HG02938 (cell line): ENCODE data around the gene TLN1.

Source experiments
- ATAC-seq: cut with Tn5 transposase; IDR thresholded peaks from one replicate; pipeline ENCODE4 v1.9.1; 2021; ENCODE audit warnings: mild to moderate bottlenecking, moderate library complexity; ENCODE audit not compliant: unreplicated experiment

The TLN1 gene

GRCh38 chr9:35686222-35687203 is 45.5 kb downstream of the TLN1 start:
- ATAC-seq = no peak

DNA sequence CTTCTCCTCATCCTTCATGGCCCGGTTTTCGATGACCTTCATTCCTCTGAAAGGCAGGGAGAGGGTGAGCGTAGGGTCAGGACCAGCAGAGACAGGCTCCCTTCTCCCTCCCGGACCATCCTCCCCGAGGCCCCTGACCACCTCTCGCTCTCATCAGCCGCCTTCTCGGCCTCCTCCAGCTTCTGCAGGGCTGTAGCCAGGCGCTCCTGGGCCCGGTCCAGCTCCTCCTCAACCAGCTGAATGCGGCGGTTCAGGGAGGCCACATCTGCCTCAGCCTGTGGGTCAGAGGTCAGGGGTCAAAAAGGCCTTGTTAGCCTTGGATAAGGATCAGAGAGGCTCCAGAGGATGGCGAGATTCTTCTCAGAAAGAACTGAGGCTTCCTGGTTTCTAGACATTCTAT is 46.5 kb downstream of the TLN1 start:
- ATAC-seq = no peak

DNA sequence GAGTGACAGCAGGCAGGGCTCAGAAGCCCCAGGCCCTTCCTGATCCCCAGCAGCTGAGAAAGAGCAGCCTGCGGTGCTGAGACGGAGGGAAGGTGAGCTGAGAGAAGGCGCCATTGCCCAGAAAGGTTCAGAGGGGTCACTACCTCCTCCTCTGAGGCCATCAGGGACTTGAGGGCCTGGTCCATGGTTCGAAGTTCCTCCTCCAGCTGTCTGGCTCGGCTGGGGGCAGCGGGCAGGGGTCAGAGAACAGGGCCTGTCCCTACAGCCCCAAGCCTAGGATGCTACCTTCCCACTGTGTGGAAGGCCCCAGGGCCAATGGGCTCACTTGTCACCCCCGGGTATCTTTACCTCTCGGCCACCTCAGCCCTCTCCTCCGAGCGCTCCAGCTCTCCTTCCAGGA is 47.1 kb downstream of the TLN1 start:
- no peak for ATAC-seq

- no peak for ATAC-seq
Observed at GRCh38 chr9:35683323-35683722, 48.7 kb downstream of the TLN1 start.

DNA sequence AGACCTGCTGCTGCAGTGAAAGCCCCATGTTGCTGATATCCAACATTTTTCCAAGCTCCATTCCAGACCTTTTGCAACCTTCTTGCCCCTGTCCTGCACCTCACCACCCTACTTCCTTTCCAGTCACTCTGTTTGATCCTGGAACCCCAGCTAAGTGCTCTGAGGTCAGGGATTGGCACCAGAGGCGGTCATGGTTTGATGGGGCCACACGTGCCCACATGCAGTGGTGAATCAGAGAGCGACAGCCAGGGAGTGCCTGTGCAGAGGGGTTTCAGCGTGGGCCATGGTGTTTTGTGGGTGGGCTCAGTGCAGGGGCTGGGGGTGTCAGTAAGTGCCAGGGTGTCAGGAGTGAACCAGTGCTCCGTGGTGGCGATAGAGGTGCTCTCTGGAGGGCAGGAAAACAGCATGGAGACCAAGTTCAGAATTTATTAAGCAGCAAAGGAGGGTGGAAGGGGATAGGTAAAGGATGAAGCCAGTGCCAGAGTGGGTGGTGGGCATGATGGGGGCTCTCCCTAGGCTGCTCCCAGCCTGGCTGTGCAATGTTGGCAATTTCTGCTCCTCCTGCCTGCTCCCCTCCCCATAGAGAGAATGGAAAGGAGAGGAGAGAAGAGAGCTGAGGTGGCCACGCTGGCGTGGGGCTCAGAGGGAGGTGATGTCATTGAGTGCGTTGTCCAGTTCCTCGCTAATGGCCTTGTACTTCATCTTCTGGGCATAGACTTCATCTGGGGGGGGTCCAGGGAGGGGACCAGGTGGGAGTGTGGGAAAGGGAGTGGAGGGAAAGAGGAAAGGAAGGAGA is 49.3 kb downstream of the TLN1 start:
- no peak for ATAC-seq

- ATAC-seq = no peak
Observed at GRCh38 chr9:35682051-35682450, 49.9 kb downstream of the TLN1 start.

GRCh38 chr9:35681341-35682002 is 50.5 kb downstream of the TLN1 start:
- ATAC-seq = no peak

GRCh38 chr9:35680331-35681105 is 51.5 kb downstream of the TLN1 start:
- no peak for ATAC-seq

GRCh38 chr9:35679766-35680330 is 52.1 kb downstream of the TLN1 start:
- no peak for ATAC-seq

GRCh38 chr9:35679091-35679490 is 52.9 kb downstream of the TLN1 start:
- ATAC-seq = no peak

GRCh38 chr9:35675732-35676392 is 56.1 kb downstream of the TLN1 start:
- ATAC-seq = no peak

DNA sequence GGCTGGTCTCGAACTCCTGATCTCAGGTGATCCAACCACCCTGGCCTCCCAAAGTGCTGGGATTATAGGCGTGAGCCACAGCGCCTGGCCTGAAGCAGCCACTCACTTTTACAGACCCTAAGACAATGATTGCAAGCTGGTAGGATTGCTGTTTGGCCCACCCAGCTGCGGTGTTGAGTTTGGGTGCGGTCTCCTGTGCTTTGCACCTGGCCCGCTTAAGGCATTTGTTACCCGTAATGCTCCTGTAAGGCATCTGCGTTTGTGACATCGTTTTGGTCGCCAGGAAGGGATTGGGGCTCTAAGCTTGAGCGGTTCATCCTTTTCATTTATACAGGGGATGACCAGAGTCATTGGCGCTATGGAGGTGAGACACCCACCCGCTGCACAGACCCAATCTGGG is 56.8 kb downstream of the TLN1 start:
- ATAC-seq = no peak

GRCh38 chr9:35674025-35674361 is 58.0 kb downstream of the TLN1 start:
- no peak for ATAC-seq

DNA sequence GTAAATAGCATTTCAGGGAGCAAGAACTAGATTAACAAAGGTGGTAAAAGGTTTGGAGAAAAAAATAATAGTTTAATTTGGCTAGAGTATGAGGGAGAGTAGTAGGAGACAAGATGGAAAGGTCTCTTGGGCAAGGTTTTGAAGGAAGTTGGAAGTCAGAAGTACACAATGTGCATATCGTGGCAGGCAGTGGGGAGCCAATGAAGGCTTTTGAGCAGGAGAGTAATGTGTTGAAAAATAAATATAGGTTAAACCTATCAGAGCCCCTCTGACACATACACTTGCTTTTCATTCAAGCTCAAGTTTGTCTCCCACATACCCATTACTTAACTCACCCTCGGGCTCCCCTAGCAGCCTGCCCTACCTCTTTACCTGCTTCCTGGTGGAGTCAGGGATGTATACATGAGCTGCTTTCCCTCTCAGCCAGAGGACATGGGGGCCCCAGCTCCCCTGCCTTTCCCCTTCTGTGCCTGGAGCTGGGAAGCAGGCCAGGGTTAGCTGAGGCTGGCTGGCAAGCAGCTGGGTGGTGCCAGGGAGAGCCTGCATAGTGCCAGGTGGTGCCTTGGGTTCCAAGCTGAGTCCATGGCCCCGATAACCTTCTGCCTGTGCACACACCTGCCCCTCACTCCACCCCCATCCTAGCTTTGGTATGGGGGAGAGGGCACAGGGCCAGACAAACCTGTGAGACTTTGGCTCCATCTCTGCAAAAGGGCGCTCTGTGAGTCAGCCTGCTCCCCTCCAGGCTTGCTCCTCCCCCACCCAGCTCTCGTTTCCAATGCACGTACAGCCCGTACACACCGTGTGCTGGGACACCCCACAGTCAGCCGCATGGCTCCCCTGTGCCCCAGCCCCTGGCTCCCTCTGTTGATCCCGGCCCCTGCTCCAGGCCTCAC is 58.6 kb downstream of the TLN1 start, which contains the start of gene CA9:
CA9 (plus strand) TSS at position 797 of the 893 bp plus-strand sequence; CDS start at position 829, 32 bp downstream.
- no peak for ATAC-seq

- ATAC-seq = no peak
Observed at GRCh38 chr9:35669331-35670145, 62.5 kb downstream of the TLN1 start.

- no peak for ATAC-seq
Observed at GRCh38 chr9:35667939-35668338, 64.1 kb downstream of the TLN1 start.

DNA sequence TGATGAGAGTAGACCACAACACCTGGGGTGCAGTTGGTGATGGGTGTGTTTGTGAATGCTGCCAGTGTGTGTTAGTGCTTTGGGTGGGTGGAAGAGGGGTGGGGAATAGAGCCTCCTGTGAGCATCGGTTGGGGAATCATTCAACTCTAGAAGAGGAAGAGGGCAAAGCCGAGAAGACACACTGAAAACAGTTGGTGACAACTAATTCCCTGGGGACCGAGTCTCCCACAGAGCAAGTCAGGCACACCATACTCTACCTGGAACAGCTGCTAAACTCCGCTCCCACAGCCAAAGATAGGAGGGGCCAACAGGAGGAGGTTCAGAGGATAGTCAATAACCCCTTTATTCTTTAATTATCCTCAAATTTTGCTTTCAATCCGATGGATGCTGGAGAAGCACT is 65.4 kb downstream of the TLN1 start:
- no peak for ATAC-seq

DNA sequence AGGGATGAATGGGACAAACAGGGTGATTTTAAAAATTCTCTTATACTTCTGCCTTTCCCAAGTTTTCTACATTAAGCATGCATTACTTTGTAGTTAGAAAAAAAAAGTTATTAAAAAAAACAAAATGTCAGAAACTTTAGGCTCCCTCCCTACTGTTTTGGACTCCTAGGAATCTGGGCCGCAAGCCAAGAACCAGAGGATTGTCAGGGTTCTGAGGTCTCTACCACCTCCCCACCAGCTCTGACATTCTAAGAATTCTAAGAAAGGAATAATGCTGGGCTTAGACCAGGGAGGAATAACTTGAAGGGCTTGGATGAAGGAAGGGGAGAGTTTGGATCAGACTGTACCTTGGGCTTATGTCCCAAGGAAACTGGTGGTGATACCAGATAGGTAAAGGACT is 66.0 kb downstream of the TLN1 start:
- no peak for ATAC-seq
